CD4-positive, alpha-beta T cell treated with Interleukin-4 for 1 hour (primary cell): Measurements from ENCODE around the gene KIF22.
"Not testable (repeated sequence)": the region's sequence is repeated elsewhere in the genome, so short reads cannot be mapped to it uniquely, and the experiment has no call there.

Experiments used
- DNase-seq, 2 donors: peaks; one replicate each; pipeline ENCODE4 v3.0.0-alpha.2; 2020 to 2022

The KIF22 gene

DNA sequence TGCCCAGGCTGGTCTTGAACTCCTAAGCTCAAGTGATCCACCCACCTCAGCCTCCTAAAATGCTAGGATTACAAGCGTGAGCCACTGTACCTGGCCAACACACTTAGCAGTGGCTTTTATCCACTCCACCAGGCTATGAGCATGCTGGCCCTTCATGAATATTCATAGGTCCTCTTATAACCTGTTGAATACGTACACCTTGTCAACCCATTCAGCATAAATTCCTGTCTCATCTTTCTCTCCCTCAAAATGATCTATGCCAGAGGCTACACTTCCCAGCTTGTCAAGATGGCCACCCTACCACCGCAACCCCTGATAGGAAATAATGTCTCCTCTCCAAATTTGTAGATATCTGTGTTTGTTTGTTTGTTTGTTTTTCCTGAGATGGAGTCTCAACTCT, 23.5 kb upstream of the KIF22 start:
- no peak for DNase-seq

DNA sequence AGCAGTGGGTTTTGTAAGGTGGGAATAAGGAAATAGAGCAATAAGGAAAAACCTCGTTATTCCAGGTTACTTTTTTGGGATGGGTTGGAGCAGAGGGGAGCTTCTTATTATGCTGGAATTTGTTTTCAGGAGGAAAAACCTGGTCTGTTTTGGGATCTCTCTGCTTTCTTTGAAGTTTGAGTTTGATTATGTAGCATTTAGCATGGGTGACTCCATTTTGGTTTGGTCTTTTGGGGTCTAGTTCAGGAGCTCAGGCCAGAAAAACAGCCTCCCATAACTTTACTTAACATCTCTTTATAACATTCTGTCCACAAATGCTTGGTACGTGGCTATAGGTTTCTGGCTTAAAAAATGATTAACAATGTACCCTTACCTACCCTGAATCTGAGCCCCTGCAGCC, 21.0 kb upstream of the KIF22 start:
- DNase-seq = no peak

DNA sequence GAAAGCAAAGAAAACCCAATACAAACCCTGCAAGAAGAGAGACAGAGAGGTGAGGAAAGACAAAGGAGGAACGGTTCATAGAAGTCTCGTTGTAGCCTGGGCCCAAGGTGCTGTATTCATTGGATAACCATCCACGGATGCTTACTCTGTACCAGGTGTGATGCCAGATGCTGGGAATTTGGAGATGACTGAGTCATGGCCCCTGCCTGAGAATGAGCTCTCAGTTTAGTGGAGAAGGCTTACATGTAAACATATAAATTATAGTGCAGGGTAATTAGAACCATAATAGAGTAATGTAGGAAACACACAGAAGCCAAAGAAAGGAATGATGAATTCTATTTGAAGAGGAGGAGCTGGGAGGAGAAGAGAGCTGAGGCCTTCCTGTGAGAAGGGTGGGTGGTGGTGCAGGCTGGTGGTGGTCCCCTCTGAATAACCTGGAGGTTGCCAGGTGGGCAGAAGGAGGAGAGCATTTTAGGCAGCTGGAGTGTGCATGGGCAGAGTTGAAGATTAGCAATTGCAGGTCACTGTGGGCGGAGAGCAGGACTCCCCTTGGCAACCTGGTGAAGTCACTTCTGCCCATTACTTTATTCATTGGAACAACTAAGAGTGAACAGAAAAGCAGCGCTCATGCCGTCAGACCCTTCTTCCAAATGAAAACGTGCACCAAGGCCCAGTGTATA, 20.2 kb upstream of the KIF22 start:
- no peak for DNase-seq

DNA sequence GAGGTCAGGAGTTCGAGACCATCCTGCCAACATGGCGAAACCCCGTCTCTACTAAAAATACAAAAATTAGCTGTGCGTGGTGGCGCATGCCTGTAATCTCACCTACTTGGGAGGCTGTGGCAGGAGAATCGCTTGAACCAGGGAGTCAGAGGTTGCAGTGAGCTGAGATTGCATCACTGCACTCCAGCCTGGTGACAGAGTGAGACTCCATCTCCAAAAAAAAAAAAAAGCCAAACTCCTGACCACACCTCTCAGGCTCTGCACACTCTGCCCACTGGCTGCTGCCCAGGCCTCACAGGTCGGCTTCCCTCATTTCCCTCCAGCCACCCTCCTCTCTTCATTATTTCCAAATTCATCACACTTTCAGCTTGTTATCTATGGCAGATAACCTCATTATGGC, 18.2 kb upstream of the KIF22 start:
- not testable (repeated sequence) for DNase-seq

DNA sequence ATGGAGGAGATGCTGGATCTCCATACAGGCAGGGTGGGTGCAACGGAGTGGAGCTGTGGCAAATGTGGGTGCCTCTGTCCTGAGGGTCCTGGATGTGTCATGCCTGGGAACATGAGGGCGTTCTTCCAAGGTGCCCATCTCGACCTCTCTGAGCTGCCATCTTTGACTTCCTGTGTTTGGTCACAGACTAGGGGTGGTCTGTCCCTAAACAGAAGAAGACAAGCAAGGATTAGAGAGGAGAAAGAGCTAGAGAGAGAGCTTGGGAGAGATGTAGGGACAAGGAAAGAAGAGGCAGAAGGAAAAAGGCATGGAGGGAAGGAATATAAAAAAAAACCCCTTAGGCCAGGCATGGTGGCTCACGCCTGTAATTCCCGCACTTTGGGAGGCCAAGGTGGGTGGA, 15.8 kb upstream of the KIF22 start:
- DNase-seq = no peak

DNA sequence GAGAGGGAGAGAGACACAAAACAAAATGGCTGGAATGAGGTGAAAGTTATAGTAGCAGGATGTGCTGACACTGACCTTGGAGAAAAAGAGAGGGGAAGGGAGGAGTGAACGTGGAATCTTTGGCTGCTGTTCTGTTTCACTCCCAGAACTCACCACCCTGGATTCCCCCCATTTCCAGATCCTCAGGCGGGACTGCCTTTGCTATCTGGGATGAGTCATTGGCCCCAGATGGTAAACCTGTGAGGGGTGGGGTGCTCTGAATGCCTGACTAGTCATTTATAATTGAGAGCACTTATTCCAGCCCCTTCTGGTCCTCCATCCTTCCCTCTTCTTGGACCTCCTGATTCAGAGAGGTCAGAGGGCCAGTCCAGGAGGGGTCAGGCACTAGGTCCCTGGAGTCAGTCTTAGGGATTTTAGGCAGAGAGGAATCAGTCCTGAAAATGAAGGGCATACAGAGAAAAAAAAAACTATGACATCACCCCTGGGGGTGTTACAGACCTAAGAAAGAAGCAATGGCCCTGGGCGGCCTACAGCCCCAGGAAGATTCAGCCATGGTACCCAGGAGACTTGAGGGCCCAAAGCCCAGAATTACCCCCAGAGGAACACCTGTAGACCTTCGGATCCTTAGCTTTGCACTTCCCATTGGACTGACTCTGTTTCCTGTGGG, 14.7 kb upstream of the KIF22 start:
- no peak for DNase-seq

DNA sequence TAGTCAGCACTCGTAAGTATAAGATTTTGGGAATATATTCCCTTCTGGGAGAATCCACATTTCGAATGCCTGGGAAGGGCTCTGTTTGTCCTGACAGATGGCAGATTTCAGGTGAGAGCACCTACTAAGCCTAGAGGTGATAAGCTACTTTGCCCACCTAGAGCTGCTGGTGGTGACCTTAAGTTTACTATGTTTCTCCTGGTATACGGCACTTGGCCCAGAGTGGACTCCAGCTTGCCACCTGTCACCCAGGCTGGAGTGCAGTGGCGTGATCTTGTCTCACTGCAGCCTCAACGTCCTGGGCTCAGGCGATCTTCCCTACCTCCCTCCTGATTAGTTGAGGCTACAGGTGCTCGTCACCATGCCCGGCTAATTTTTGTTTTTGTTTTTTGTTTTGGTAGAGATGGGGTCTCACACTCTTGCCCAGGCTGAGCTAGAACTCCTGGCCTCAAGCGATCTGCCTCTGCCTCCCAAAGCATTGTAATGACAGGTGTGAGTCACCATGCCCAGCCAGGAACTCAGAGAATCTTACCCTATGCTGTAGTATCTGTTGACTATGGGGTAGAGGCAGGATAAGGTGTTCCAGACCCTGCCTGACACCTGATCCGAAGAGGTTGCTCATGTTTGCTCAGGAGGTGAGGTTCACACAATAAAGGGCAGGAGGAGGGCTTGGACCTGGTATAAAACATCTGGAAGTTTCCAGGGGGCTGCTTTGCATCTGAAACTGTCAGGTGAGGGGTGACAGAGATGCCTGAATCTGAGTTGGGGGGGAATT, 12.8 kb upstream of the KIF22 start, which contains the start of gene ZG16:
Gene ZG16 (plus strand): TSS at position 681 of the 775 bp plus-strand sequence. CDS start 1,011 bp downstream, outside the sequence.
- no peak for DNase-seq

DNA sequence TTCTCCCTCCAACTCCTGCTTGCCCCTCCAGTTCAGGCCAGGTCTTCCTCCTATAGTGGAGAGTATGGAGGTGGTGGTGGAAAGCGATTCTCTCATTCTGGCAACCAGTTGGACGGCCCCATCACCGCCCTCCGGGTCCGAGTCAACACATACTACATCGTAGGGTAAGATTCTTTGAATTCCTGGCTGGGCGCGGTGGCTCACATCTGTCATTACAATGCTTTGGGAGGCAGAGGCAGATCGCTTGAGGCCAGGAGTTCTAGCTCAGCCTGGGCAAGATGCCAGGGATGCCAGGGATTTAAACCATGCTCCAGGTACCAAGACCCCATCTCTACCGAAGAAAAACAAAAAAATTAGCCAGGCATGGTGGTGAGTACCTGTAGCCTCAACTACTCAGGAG, 11.1 kb upstream of the KIF22 start:
- DNase-seq = no peak

DNA sequence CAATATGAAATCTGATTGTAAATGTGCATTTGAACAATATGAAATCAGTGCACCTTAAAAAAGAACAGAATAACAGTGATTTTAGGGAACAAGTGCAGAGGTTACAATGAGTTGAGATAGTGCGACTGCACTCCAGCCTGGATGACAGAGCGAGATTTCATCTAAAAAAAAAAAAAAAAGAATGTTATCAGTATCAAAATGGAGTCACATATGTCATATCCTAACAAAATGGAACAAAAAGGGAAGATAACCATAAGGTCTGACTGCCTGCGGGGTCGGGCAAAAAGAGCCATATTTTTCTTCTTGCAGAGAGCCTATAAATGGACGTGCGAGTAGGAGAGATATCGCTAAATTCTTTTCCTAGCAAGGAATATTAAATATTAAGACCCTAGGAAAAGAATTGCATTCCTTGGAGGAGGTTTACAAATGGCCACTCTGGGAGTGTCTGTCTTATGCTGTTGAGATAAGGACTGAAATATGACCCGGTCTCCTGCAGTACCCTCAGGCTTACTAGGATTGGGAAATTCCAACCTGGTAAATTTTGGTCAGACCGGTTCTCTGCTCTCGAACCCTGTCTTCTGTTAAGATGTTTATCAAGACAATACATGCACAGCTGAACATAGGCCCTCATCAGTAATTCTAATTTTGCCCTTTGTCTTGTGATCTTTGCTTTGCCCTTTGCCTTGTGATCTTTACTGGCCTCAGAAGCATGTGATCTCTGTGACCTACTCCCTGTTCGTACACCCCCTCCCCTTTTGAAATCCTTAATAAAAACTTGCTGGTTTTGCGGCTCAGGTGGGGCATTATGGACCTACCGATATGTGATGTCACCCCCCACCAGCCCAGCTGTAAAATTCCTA, 7.2 kb upstream of the KIF22 start:
- DNase-seq = not testable (repeated sequence)

DNA sequence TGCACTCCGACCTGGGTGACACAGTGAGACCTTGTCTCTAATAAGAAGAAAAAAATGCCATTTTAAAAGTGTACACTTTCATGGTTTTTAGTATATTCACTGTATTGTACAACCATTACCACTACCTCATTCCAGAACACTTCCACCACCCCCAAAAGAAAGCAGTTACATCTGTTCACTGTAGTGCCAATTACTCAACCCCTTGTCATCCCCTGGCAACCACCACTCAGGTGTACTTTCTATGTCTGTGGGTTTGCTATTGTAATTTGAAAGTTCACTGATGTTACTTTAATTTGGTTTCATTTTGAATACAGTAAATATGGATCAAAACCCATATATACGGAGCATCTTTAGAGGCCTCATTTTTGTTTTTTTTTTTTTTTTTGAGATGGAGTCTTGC, 6.4 kb upstream of the KIF22 start:
- DNase-seq = peak in 1 of 2 donors; percentile 37

DNA sequence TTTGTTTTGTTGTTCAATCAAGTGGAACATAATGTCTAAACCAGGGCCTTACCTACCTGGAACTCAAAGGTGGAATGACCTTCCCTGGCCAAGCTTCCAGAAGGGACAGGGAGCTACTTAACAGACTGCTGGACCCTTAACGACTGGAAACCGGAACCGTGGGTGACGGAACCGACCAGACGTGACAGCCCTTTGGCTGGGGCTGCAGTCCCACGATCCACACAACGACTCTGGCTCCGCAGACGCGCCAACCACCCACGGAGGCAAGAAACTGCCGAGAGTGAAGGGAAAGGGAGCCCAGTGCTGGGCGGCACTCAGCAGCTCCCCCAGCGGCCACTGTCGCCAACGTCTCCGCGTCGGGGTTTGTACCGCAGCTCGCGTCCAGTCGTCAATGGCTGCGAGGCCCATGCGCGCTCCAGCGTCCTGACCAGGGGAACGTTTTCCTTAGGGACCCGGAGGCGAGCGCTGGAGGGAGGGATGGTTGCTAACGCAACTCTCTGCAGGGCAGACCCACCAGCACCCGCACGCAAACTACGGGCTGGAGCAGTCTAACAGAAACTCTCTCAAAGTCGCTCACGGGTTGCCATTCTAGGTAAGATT, 5.5 kb upstream of the KIF22 start:
- DNase-seq = peak; percentile 81 to 82

DNA sequence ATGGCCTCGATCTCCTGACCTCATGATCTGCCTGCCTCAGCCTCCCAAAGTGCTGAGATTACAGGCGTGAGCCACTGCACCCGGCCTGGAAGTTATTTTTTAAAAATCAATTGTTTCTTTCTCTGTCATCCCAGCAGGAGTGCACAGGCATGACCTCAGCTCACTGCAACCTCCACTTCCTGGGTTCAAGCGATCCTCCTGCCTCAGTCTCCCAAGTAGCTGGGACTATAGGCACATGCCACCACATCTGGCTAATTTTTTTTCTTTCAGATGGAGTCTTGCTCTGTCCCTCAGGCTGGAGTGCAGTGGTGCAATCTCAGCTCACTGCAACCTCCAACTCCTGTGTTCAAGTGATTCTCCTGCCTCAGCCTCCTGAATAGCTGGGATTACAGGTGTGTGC, 3.4 kb upstream of the KIF22 start:
- DNase-seq = not testable (repeated sequence)

DNA sequence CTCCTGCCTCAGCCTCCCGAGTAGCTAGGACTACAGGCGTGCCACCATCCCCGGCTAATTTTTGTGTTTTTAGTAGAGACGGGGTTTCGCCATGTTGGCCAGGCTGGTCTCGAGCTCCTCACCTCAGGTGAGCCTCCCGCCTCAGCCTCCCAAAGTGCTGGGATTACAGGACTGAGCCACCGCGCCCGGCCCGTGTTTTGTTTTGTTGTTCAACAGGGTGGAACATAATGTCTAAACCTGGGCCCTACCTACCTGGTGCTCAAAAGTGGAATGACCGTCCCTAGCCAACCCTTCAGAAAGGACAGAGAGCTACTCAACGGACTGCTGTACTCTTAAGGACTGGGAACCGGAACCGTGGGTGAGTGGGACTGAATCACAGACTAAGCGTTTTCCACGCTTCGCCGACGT, 772 bp upstream of the KIF22 start:
- DNase-seq = no peak

DNA sequence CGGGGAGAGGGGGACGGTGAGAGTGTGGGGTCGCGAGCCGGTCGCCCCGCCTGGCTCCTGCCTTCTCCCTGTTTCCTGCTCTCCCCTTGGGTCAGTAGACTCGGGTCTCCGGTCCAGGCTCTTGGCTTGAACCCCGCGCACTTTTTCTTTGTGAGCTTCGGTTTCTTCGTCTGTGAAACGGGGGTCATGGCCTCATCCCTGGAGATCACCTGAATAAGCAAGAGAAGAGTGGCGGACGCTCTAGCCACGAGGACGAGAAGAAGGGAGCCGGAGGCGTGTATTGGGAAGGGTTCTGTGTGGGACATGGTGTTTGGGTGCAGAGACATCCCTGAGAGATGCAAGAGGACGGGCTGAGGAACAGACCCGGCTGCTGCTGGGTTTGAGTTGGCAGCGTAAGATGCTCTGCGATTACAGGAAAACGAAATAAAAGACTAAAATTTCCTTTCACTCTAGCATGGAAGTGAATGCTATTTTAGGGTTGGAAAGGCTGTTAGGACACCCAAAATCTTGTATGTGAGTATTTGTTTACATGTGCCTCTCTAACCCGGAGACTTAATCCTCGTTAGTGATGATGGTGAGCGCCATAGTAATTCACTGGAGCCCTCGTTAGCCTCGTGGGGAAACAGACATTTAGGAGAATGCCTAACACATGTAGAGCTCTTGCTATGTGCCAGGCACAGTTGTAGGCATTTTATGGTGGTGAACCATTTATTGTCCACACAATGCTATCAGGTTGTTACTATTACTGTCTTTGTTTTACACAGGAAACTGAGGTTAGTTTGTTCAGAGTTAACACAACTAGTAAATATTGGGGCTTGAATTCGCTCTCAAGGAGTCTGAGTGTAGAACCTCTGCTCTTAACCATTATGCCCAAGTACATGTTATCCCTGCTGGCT, 646 bp downstream of the KIF22 start:
- DNase-seq = peak in 1 of 2 donors; percentile 34

DNA sequence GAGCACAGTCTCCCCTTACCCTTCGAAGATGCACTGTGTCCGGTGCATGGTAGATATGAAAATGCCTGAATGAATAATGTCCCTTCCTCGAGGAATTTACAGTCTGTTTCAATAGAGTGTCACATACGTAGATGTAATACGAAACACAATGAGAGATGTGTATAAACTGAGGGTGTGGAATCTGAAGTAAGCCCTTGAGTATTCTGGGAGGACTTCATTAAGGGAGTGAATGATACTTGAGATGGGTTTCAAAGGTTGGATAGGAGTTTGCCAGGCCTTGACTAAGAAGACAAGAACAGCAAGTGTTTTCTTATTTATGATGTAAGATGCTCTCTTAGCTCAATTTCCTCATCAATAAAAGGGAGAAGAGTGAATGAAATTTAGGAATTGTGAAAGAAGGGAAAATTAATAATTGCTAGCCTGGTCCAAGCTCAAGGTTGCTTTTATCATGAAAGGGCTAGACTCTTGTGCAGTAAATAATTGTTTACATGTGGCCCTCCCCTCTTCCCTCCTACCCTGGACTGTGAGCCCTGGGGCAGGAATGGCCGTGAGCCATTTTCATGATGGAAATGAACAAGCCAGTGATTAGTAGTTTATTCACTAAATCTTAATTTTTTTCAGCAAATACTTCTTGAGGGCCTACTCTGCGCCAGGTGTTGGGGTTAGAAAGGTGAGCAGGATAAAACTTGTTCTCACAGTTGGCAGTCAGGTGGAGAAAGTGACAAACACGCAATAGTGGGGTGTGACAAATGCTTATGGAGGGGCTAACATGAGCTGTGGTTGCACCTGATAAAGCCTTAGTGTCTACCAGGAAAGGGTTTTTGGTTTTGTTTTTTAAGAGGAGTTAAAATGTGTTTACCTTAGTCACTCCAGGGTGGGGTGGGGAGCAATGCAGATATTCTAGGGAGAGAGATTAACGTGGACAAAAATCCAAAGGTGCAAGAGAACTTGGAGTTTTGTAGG, 1.6 kb downstream of the KIF22 start:
- no peak for DNase-seq

DNA sequence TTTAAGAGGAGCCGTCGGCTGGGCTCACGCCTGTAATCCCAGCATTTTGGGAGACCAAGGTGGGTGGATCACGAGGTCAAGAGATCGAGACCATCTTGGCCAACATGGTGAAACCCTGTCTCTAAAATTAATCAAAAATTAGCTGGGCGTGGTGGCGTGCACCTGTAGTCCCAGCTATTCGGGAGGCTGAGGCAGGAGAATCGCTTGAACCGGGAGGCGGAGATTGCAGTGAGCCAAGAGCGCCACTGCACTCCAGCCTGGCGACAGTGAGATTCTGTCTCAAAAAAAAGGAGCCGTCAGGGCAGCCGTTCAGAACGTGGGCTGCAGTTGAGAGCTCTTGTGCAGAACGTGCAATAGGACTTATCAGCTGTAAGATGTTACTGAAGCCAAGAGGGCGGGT, 2.6 kb downstream of the KIF22 start:
- DNase-seq = not testable (repeated sequence)

DNA sequence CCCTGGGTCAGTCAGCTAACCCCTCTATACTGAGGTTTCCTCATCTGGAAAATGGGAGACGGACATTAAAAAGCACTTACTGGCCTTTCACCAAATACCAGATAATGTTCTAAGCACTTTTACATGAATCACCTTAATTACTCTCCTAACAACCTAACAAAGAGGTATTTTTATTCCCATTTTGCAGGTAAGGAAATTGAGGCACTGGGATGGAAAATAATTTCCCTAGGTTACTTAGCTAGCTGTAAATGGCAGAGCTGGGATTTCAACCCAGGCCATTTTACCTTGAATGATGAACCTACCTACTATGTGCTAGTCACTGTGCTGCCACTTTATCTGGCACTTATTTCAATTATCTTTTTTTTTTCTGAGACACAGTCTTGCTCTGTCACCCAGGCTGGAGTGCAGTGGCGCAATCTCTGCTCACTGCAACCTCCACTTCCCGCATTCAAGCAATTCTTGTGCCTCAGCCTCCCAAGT, 3.7 kb downstream of the KIF22 start:
- DNase-seq = no peak

DNA sequence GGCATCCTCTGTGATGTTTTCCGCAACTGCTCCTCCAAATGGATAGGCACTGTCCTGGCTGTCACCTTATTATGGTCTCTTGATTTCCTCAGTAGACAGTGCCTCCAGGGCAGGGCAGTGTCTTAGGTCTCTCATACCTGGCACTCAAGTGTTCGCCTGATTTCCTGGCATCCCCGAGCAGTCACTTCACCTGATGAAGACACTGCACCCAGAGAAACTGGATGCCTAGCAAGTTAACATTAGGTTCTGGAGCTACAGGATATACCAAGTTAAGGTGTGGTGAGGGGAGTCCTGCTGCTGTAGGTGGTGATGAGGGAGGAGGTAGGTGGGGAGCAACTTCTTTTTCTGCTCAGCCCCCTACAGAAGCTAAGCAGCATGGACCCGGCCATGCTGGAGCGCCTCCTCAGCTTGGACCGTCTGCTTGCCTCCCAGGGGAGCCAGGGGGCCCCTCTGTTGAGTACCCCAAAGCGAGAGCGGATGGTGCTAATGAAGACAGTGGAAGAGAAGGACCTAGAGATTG, 11.9 kb downstream of the KIF22 start:
- no peak for DNase-seq

DNA sequence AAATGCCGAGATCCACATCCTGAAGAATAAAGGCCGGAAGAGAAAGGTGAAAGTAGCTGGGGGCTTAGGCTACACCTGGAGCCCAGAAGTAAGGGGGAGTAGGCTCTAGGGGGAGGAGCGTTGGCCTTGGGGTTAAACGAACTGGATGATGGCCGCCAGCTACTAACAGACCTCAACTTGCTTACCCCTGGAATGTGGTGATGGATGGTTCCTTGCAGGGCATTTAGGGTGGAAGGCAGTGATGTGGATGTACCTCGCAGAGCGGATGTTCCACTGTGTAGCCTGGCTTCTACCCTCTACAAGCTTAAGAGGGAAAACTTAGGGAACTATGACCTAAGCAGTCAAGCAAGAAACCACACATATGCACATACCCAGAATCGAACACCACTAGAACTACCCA, 13.5 kb downstream of the KIF22 start:
- DNase-seq = no peak
